H1 (cell line): ENCODE results near the gene VIPR2. TPM values are rescaled to one million over a fixed set of nuclear protein-coding genes. Genes with fewer than 3 reads are reported as not detected.
A peak's percentile ranks its signal among the peaks of the same experiment; 100 is the strongest.

Experiments used
- CBX8 ChIP-seq: fragments of 300-800, 300-1000 bp; sonication (generic); IDR thresholded peaks from 2 replicates; pipeline ENCODE4 v1.7.1; 2016; ENCODE audit warnings: low read depth, low read length, borderline replicate concordance
- CHD2 ChIP-seq: IDR thresholded peaks from 2 replicates; pipeline ENCODE4 v1.6.1; 2012; ENCODE audit warnings: low read length, improper control_type of control experiment
- CTBP2 ChIP-seq: IDR thresholded peaks from 2 replicates; pipeline ENCODE4 v1.7.0; 2011; ENCODE audit warnings: borderline replicate concordance, mild to moderate bottlenecking, moderate library complexity, mixed read lengths, low read length; ENCODE audit not compliant: insufficient read depth, insufficient read length
- EZH2 ChIP-seq: fragments of 200-600 bp; sonication (generic); IDR thresholded peaks from 2 replicates; pipeline ENCODE4 v1.7.1; 2012; ENCODE audit warnings: low read depth, mild to moderate bottlenecking, moderate library complexity, low read length, inconsistent platforms; ENCODE audit not compliant: severe bottlenecking
- HDAC6 ChIP-seq: IDR thresholded peaks from one replicate; pipeline ENCODE4 v1.7.1; 2012; ENCODE audit warnings: low read depth, mild to moderate bottlenecking, inconsistent platforms, low read length, moderate library complexity
- MAFK ChIP-seq: IDR thresholded peaks from 2 replicates; pipeline ENCODE4 v1.6.1; 2012; ENCODE audit warnings: low read depth, mild to moderate bottlenecking, improper control_type of control experiment, low read length
- NRF1 ChIP-seq: IDR thresholded peaks from 2 replicates; pipeline ENCODE4 v1.6.1; 2011; ENCODE audit warnings: mild to moderate bottlenecking, low read depth, low read length, improper control_type of control experiment
- PHF8 ChIP-seq: fragments of 200-600 bp; sonication (generic); conservative IDR thresholded peaks from 2 replicates; pipeline ENCODE4 v1.7.1; 2012; ENCODE audit warnings: low read depth, mild to moderate bottlenecking, inconsistent platforms, low read length, moderate library complexity
- POU5F1 ChIP-seq: IDR thresholded peaks from 2 replicates; pipeline ENCODE4 v1.6.1; 2011; ENCODE audit warnings: low read depth, mild to moderate bottlenecking, low read length, moderate library complexity
- RBBP5 ChIP-seq: IDR thresholded peaks from 2 replicates; pipeline ENCODE4 v1.7.1; 2012; ENCODE audit warnings: low read depth, mild to moderate bottlenecking, inconsistent platforms, low read length, moderate library complexity, borderline replicate concordance
- RNF2 ChIP-seq: fragments of 200-900, 300-1000 bp; sonication (generic); IDR thresholded peaks from 2 replicates; pipeline ENCODE4 v1.7.1; 2016; ENCODE audit warnings: borderline replicate concordance, low read depth, mild to moderate bottlenecking, antibody characterized with exemption, low read length; ENCODE audit not compliant: poor library complexity, severe bottlenecking; ENCODE audit errors: missing control alignments
- TBP ChIP-seq: IDR thresholded peaks from 2 replicates; pipeline ENCODE4 v1.6.1; 2011; ENCODE audit warnings: low read depth, low read length, improper control_type of control experiment
- polyA plus RNA-seq, 7 experiments: library from polyadenylated mRNA; depleted of rRNA in 3 of 7; stranded (reverse) in 5 of 7; unstranded in 2 of 7; fragments of >200 nt in 5 of 7; fragments of 200-250 nt in 2 of 7; gene quantifications; 1 replicate in 5 of 7; 2 replicates in 1 of 7; 4 replicates in 1 of 7; pipeline versions ENCODE4 v1.2.1 to v1.2.3, GENCODE V29; 2011 to 2013; ENCODE audit warnings: missing spikeins in 2 of 7, mixed read lengths in 2 of 7
- total RNA-seq: library from RNA; stranded (reverse); fragmentation: NEBNext Ultra II Directional; extraction: Animal tissue kit (Norgen Biotek cat#: 25700); gene quantifications from 2 replicates; pipeline ENCODE4 v1.2.1, GENCODE V29; 2021
- TF ChIP-seq, protein P1 (sequence below): IDR thresholded peaks from 2 replicates; pipeline ENCODE4 v1.6.1; 2012; ENCODE audit warnings: low read length, inconsistent platforms
- TF ChIP-seq, protein P2 (sequence below): IDR thresholded peaks from 2 replicates; pipeline ENCODE4 v1.6.1; 2012; ENCODE audit warnings: inconsistent platforms

The VIPR2 gene
- total and polyA plus RNA-seq, 2 of the 8 experiments (the other 6 are each of a cell fraction or from before 2014, with no cell fraction given), result 2.4 to 6.3 TPM

DNA sequence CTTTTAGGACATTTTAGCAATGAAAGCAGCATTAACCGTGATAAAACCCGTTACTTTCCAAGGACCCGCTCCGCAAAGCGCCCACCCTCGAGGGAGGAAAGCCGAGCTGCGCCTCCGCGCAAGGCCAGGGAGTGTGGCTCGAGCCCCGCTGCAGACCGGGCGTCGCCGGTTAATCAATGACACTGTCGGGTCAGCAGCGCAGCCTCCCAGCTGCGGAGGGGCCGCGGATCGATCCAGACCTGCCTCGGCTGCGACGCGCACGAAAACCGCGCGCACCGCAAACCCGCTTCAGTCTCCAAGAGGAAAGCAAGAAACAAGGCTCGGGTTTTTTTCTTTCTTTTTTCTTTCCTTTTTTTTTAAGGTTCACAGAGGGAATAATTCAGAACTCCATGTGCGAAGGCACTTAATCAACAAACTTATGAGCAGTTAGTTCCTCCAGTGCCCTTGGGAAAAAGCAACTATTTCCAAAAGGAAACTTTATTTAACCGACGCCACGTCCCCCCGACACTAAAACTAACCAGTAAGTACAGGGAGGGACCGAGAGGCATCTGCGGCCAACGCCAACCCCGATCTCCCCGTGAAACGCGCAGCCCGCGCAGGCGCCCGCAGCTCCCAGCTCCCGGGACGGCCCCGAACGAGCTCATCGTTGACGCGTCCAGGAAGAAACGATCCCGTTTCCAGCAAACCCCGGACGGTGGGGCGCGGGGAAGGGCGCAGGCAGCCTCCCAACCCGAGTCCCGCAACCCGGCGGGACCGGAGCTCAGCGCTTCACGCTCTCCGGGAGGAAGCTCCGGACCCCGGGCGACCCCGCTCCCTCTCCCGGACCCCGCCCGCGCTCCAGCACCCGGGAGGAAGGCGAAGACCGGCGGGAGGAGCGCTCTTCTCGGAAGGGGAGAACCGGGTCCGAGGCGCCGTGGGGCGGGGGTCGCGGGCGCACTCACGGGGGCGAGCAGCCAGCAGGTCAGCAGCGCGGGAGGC, 598 bp downstream of the VIPR2 start (continued):
- peak; percentile 26; the same call in 1 of the 2 replicates for TF ChIP-seq NRF1
- peak; percentile 69 for TF ChIP-seq EZH2
- 0 out of 2 replicates have a peak, but pooled peaks have one; percentile 28 for TF ChIP-seq RBBP5
- no peak for TF ChIP-seq CHD2
- no peak for TF ChIP-seq MAFK
- no peak for TF ChIP-seq CBX8
- TF ChIP-seq CTBP2, result no peak
- TF ChIP-seq, protein P1, sequence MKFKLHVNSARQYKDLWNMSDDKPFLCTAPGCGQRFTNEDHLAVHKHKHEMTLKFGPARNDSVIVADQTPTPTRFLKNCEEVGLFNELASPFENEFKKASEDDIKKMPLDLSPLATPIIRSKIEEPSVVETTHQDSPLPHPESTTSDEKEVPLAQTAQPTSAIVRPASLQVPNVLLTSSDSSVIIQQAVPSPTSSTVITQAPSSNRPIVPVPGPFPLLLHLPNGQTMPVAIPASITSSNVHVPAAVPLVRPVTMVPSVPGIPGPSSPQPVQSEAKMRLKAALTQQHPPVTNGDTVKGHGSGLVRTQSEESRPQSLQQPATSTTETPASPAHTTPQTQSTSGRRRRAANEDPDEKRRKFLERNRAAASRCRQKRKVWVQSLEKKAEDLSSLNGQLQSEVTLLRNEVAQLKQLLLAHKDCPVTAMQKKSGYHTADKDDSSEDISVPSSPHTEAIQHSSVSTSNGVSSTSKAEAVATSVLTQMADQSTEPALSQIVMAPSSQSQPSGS, result no peak
- no peak for TF ChIP-seq TBP
- TF ChIP-seq HDAC6, result no peak
- TF ChIP-seq PHF8, result no peak
- no peak for TF ChIP-seq POU5F1
- TF ChIP-seq, protein P2, sequence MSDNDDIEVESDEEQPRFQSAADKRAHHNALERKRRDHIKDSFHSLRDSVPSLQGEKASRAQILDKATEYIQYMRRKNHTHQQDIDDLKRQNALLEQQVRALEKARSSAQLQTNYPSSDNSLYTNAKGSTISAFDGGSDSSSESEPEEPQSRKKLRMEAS, result no peak
- peak; percentile 67 for TF ChIP-seq RNF2
